H1 (cell line): Measurements from ENCODE around the gene SPTBN4. TPM values are rescaled to one million over a fixed set of nuclear protein-coding genes. Genes with fewer than 3 reads are reported as not detected.
"Not testable (repeated sequence)": the region's sequence is repeated elsewhere in the genome, so short reads cannot be mapped to it uniquely, and the experiment has no call there.

Source experiments
- CTCF ChIA-PET: fragments of 300-600 bp; sonication (Branson Sonifier 250); formaldehyde crosslinking; loops from one replicate; lab custom pipeline; 2021; ENCODE audit not compliant: partially characterized antibody; lab: Charles Lee
- POLR2A ChIA-PET: fragments of 300-600 bp; sonication (Branson Sonifier 250); formaldehyde crosslinking; loops from one replicate; lab custom pipeline; 2021; ENCODE audit warnings: inconsistent platforms; ENCODE audit not compliant: partially characterized antibody; lab: Charles Lee
- DNase-seq, 2 experiments: peaks; one replicate each; pipeline versions ENCODE4 v3.0.0 to v3.0.0-alpha.2; 2010 to 2022; ENCODE audit warnings: low spot score in 2 of 2, low read depth in 1 of 2, mixed read lengths in 1 of 2
- FAIRE-seq: peaks from 2 replicates; lab custom pipeline; 2011; peaks lifted over from hg19 to GRCh38; lab: Jason Lieb, UNC
- H2AFZ ChIP-seq: 2 replicates; pipeline ENCODE4 v1.8.1; 2012; ENCODE audit warnings: low read length, inconsistent platforms
- H2AK5ac ChIP-seq: 2 replicates; pipeline ENCODE4 v1.6.1; 2013; ENCODE audit warnings: low read depth, low read length
- H2BK120ac ChIP-seq: replicated peaks from 2 replicates; pipeline ENCODE3; 2013; ENCODE audit warnings: low read depth, low read length, inconsistent platforms
- H2BK12ac ChIP-seq: 2 replicates; pipeline ENCODE4 v1.6.1; 2013; ENCODE audit warnings: low read depth, low read length
- H2BK15ac ChIP-seq: 2 replicates; pipeline ENCODE4 v1.6.1; 2013; ENCODE audit warnings: low read length
- H2BK20ac ChIP-seq: 2 replicates; pipeline ENCODE4 v1.6.1; 2013; ENCODE audit warnings: low read length
- H2BK5ac ChIP-seq: 2 replicates; pipeline ENCODE4 v1.6.1; 2013; ENCODE audit warnings: low read depth, low read length
- H3K14ac ChIP-seq: 2 replicates; pipeline ENCODE4 v1.6.1; 2013; ENCODE audit warnings: inconsistent platforms; ENCODE audit not compliant: insufficient read length
- H3K18ac ChIP-seq: 2 replicates; pipeline ENCODE4 v1.6.1; 2013; ENCODE audit warnings: low read length; ENCODE audit errors: extremely low read depth
- H3K23ac ChIP-seq: 2 replicates; pipeline ENCODE4 v1.6.1; 2013; ENCODE audit warnings: inconsistent platforms; ENCODE audit not compliant: insufficient read length
- H3K23me2 ChIP-seq: 2 replicates; pipeline ENCODE4 v1.6.1; 2013; ENCODE audit warnings: low read depth, low read length
- H3K27ac ChIP-seq: 2 replicates; pipeline ENCODE4 v1.6.1; 2011; ENCODE audit warnings: low read depth, low read length, inconsistent platforms
- H3K27me3 ChIP-seq, 4 experiments: replicated peaks in 1 of 4; 1 replicate in 1 of 4; 2 replicates in 3 of 4; pipeline versions ENCODE4 v1.6.1 to v1.8.1; 2011 to 2013; ENCODE audit warnings: low read length in 3 of 4, mild to moderate bottlenecking in 3 of 4, inconsistent platforms in 2 of 4, mixed read lengths in 2 of 4, moderate library complexity in 1 of 4; ENCODE audit not compliant: control insufficient read depth in 3 of 4, insufficient read depth in 3 of 4; ENCODE audit errors: extremely low read depth in 1 of 4
- H3K36me3 ChIP-seq, 4 experiments: 2 replicates each; pipeline versions ENCODE4 v1.6.1 to v1.8.1; 2011 to 2013; ENCODE audit warnings: mild to moderate bottlenecking in 4 of 4, low read length in 3 of 4, moderate library complexity in 2 of 4, control low read depth in 1 of 4, inconsistent platforms in 1 of 4; ENCODE audit not compliant: insufficient read depth in 4 of 4, control insufficient read depth in 2 of 4
- H3K4ac ChIP-seq: replicated peaks from 2 replicates; pipeline ENCODE3; 2013; ENCODE audit warnings: low read length, low read depth, mixed read lengths, inconsistent platforms; ENCODE audit not compliant: insufficient read length
- H3K4me1 ChIP-seq, 4 experiments: replicated peaks in 1 of 4; 1 replicate in 1 of 4; 2 replicates in 3 of 4; pipeline versions ENCODE4 v1.6.1 to v1.8.1; 2011 to 2013; ENCODE audit warnings: low read length in 3 of 4, inconsistent platforms in 2 of 4, mixed read lengths in 1 of 4; ENCODE audit not compliant: insufficient read depth in 4 of 4, control insufficient read depth in 3 of 4
- H3K4me2 ChIP-seq, 2 experiments: 2 replicates each; pipeline versions ENCODE4 v1.6.1 to v1.8.1; 2011 to 2013; ENCODE audit warnings: low read depth in 2 of 2, low read length in 2 of 2, control low read depth in 1 of 2, inconsistent platforms in 1 of 2, mild to moderate bottlenecking in 1 of 2; ENCODE audit not compliant: insufficient read depth in 1 of 2
- H3K4me3 ChIP-seq, 4 experiments: fragments of 200-600, 300-600 bp in 1 of 4; sonication (generic), shearing (Covaris generic), sonication (Bioruptor Twin) in 1 of 4; 2 replicates each; pipeline versions ENCODE4 v1.5.1 to v1.8.1; 2011 to 2016; ENCODE audit warnings: low read length in 4 of 4, low read depth in 3 of 4, control low read depth in 2 of 4, inconsistent platforms in 2 of 4, mild to moderate bottlenecking in 2 of 4, mixed read lengths in 1 of 4, moderate library complexity in 1 of 4; ENCODE audit not compliant: insufficient read depth in 2 of 4; ENCODE audit errors: extremely low read depth in 1 of 4
- H3K56ac ChIP-seq: replicated peaks from 2 replicates; pipeline ENCODE3; 2013; ENCODE audit warnings: low read depth, mild to moderate bottlenecking, mixed read lengths, low read length, inconsistent platforms; ENCODE audit not compliant: insufficient read length
- H3K79me1 ChIP-seq: 2 replicates; pipeline ENCODE4 v1.6.1; 2013; ENCODE audit warnings: low read depth, low read length, control low read depth
- H3K79me2 ChIP-seq, 2 experiments: 2 replicates each; pipeline versions ENCODE4 v1.6.1 to v1.8.1; 2012 to 2013; ENCODE audit warnings: low read length in 2 of 2, mild to moderate bottlenecking in 2 of 2, inconsistent platforms in 1 of 2; ENCODE audit not compliant: insufficient read depth in 2 of 2, control insufficient read depth in 1 of 2
- H3K9ac ChIP-seq, 4 experiments: replicated peaks in 1 of 4; 1 replicate in 1 of 4; 2 replicates in 3 of 4; pipeline versions ENCODE4 v1.6.1 to v1.8.1; 2011 to 2013; ENCODE audit warnings: low read depth in 3 of 4, low read length in 3 of 4, control low read depth in 2 of 4, mild to moderate bottlenecking in 2 of 4, moderate library complexity in 2 of 4, inconsistent platforms in 1 of 4; ENCODE audit errors: extremely low read depth in 1 of 4
- H3K9me3 ChIP-seq, 2 experiments: 2 replicates each; pipeline versions ENCODE4 v1.6.1 to v1.8.1; 2012 to 2013; ENCODE audit warnings: mild to moderate bottlenecking in 2 of 2, moderate library complexity in 2 of 2, control low read depth in 1 of 2, inconsistent platforms in 1 of 2, low read depth in 1 of 2, low read length in 1 of 2, mixed read lengths in 1 of 2; ENCODE audit not compliant: insufficient read depth in 2 of 2
- H4K20me1 ChIP-seq, 2 experiments: replicated peaks in 1 of 2; 2 replicates each; pipeline versions ENCODE3 to v1.8.1; 2011 to 2013; ENCODE audit warnings: inconsistent platforms in 2 of 2, low read length in 2 of 2, mild to moderate bottlenecking in 1 of 2; ENCODE audit not compliant: insufficient read depth in 2 of 2, control insufficient read depth in 1 of 2
- H4K5ac ChIP-seq: 2 replicates; pipeline ENCODE4 v1.6.1; 2013; ENCODE audit warnings: low read length, low read depth, mixed read lengths, inconsistent platforms; ENCODE audit not compliant: insufficient read length
- H4K8ac ChIP-seq: 2 replicates; pipeline ENCODE4 v1.8.0; 2013; ENCODE audit warnings: mild to moderate bottlenecking, moderate library complexity, low read length, inconsistent platforms; ENCODE audit not compliant: insufficient read depth; ENCODE audit errors: extremely low read depth
- H4K91ac ChIP-seq: replicated peaks from 2 replicates; pipeline ENCODE3; 2013; ENCODE audit warnings: low read length, mixed read lengths, inconsistent platforms; ENCODE audit not compliant: insufficient read length
- WGBS, 2 experiments: shearing (Covaris generic) in 1 of 2; methylation state at CpG; one replicate each; pipeline versions ENCODE4 v1.1.6 to v1.1.7; 2013 to 2015; ENCODE audit warnings: low lambda C conversion rate in 2 of 2, mixed read lengths in 2 of 2, inconsistent platforms in 1 of 2, low coverage in 1 of 2, missing lambda C conversion rate in 1 of 2; ENCODE audit not compliant: insufficient replicate concordance in 2 of 2, insufficient coverage in 1 of 2, insufficient read length in 1 of 2; ENCODE audit errors: extremely low coverage in 1 of 2, missing lambda C conversion rate in 1 of 2; 5-methylcytosine and 5-hydroxymethylcytosine counted together
- polyA plus RNA-seq, 7 experiments: library from polyadenylated mRNA; depleted of rRNA in 3 of 7; stranded (reverse) in 5 of 7; unstranded in 2 of 7; fragments of >200 nt in 5 of 7; fragments of 200-250 nt in 2 of 7; gene quantifications; 1 replicate in 5 of 7; 2 replicates in 1 of 7; 4 replicates in 1 of 7; pipeline versions ENCODE4 v1.2.1 to v1.2.3, GENCODE V29; 2011 to 2013; ENCODE audit warnings: missing spikeins in 2 of 7, mixed read lengths in 2 of 7
- total RNA-seq: library from RNA; stranded (reverse); fragmentation: NEBNext Ultra II Directional; extraction: Animal tissue kit (Norgen Biotek cat#: 25700); gene quantifications from 2 replicates; pipeline ENCODE4 v1.2.1, GENCODE V29; 2021

The SPTBN4 gene
- total and polyA plus RNA-seq, 2 of the 8 experiments (the other 6 are each of a cell fraction or from before 2014, with no cell fraction given), result 1.9 to 3.0 TPM

- H2BK20ac ChIP-seq, H3K4me3 ChIP-seq, H3K56ac ChIP-seq, H3K14ac ChIP-seq, H3K9ac ChIP-seq, H3K27ac ChIP-seq, H3K23me2 ChIP-seq, H2AK5ac ChIP-seq, H4K5ac ChIP-seq, H4K91ac ChIP-seq, H3K36me3 ChIP-seq, H3K23ac ChIP-seq, DNase-seq, H3K4me1 ChIP-seq, H3K4ac ChIP-seq, H2BK120ac ChIP-seq, H2BK12ac ChIP-seq, H3K9me3 ChIP-seq, FAIRE-seq, H2BK5ac ChIP-seq, H4K8ac ChIP-seq, H2BK15ac ChIP-seq, H4K20me1 ChIP-seq, H3K79me2 ChIP-seq, H3K4me2 ChIP-seq, H3K18ac ChIP-seq, H2AFZ ChIP-seq, H3K79me1 ChIP-seq: not testable (repeated sequence)
- peaks cover 0 to 13% (median 11%) of the 10 kb centered on the region in 4 experiments; a peak in 6 of 7 replicates for H3K27me3 ChIP-seq
- 75% methylated on average over 3 of the region's 4 CpGs; no CpG with 5 or more reads in 1 of the 2 experiments for WGBS, 2 experiments
- POLR2A ChIA-PET, result interaction anchor here (0.6 kb wide), 1 partner anchor 51 kb away, joined by 3 read pairs; no protein-coding TSS in a partner anchor
- CTCF ChIA-PET, result interaction anchor here (0.6 to 9.2 kb wide), 3 partner anchors 9 to 87 kb away, joined by 3 to 95 read pairs (median 10); no protein-coding TSS in a partner anchor
Observed at GRCh38 chr19:40547190-40547589, 80.4 kb downstream of the SPTBN4 start.
